K562 treated with DMSO at 1 percent for 12 hours (cell line): ENCODE measurements around the gene TNFSF18. TPM values are rescaled to one million over a fixed set of nuclear protein-coding genes. Genes with fewer than 3 reads are reported as not detected.

Experiments used
- total RNA-seq: library from RNA; unstranded; fragments of 300-600 nt; gene quantifications from 2 replicates; pipeline ENCODE4 v1.2.3, GENCODE V29; 2022; ENCODE audit not compliant: insufficient read depth

Gene TNFSF18
- total RNA-seq, result not detected in 2 replicates

DNA sequence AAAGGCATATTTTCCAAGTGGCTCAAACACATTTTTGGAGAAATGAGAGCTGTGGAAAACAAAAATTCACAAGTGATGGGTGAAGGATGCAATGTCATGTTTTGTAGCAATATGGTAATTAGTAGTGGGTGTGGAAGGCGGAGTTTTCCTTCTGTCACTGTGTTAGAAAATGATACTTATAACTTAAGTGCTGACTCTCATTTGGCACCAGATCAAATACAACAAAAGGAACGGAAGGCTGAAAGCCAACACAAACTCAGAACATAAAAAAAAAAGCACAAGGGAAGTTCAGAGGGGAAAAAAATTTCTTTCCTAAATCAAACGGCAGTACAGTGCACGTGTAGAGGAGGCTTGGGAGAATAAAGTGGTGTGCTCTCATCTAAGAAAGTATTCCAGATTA lies at the start of gene TNFSF18:
Gene TNFSF18 (minus strand): TSS at position 77 of the 400 bp plus-strand sequence. CDS start 45 bp downstream, at position 32.

Other genes with a start within 250 kb of the TNFSF18 start
- 0.82 and 1.9 TPM in 2 replicates for gene TNFSF4, start 156.4 kb upstream of the TNFSF18 start, total RNA-seq